ENCODE results near the gene TMEM231. TPM values are rescaled to one million over a fixed set of nuclear protein-coding genes. Genes with fewer than 3 reads are reported as not detected.

Gene TMEM231
- total and polyA plus RNA-seq, 7 experiments from 2014 or later, result 1.3 to 3.9 (median 2.7) TPM

DNA sequence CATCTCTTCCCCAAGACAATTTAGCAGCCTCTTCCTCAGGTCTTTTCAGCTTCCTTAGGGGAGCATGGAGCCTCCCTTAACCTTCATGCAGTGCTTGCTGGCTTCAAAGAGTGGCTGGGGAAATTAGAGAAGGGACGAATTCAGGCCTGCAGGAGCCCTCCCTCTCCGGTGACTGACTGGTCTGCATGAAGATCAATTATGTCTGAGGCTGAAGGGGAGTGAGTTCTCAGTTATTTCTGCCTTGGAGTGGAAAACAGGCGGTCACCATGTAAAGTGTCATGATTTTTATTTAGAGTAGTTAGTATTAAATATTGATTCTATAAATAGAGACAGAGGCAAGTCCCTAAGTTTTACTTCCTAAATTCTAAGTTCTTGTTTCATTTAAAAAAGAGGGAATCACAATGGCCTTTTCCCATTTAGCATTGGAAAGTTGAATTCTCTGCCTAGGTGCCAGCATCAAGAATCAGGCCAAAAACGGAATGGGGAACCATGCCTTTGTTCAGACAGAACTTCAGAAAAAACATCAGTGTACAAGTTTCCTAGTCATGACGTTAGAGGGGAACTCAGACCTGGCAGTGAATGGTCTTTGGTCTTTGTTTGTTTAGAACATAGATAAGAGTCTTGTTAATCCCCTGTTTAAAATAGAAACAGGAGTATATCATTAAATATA lies 14.5 kb upstream of the TMEM231 start:
- no peak for ATAC-seq
- H3K36me3 ChIP-seq (ENCODE audit: control insufficient read depth in 2 of 3, insufficient read depth in 3 of 3, low read length in 3 of 3), result peaks cover 20 to 75% (median 28%) of the 10 kb centered on the region in 3 experiments
- H3K4me3 ChIP-seq (ENCODE audit: low read length), result no peak overlapping the region
- no peaks in the 10 kb centered on the region for H3K9me3 ChIP-seq (ENCODE audit: control insufficient read depth in 2 of 3, low read length in 3 of 3)
- intact Hi-C loops (cut with micrococcal nuclease), result loop anchor here in 1 of 2 donors (10.0 kb wide), 1 partner anchor 194 kb away; no protein-coding TSS in a partner anchor
- no peaks in the 10 kb centered on the region for H3K27me3 Mint-ChIP-seq
- peak overlapping the region in 2 of 9 donors; percentile 14 to 49 for H3K27ac Mint-ChIP-seq
- peaks cover 27 to 66% (median 58%) of the 10 kb centered on the region in 7 donors for H3K4me1 Mint-ChIP-seq
- peaks cover 0 to 2% (median 0%) of the 10 kb centered on the region in 11 donors for H3K9me3 Mint-ChIP-seq
- no peaks in the 10 kb centered on the region for H3K27me3 ChIP-seq (ENCODE audit: control insufficient read depth in 2 of 2, insufficient read depth in 2 of 2, low read length in 2 of 2)
- no peak overlapping the region for H3K27ac ChIP-seq (ENCODE audit: low read depth, low read length)
- CTCF ChIA-PET, result interaction anchor here (0.8 kb wide), 1 partner anchor 53 kb away, joined by 6 read pairs; no protein-coding TSS in a partner anchor
- H3K36me3 Mint-ChIP-seq, result peaks cover 3 to 27% (median 7%) of the 10 kb centered on the region in 5 donors
- POLR2A ChIA-PET, result interaction anchor here (5.4 kb wide), 1 partner anchor 52 kb away, joined by 38 read pairs; the partner anchor contains the start of gene ADAT1
- H3K4me3 Mint-ChIP-seq, result peak overlapping the region in 2 of 10 donors; percentile 13 to 71
- no peak for DNase-seq
- H3K4me1 ChIP-seq (ENCODE audit: control insufficient read depth in 2 of 2, insufficient read depth in 2 of 2, low read length in 2 of 2), result peaks cover 20 to 27% of the 10 kb centered on the region in 2 donors

DNA sequence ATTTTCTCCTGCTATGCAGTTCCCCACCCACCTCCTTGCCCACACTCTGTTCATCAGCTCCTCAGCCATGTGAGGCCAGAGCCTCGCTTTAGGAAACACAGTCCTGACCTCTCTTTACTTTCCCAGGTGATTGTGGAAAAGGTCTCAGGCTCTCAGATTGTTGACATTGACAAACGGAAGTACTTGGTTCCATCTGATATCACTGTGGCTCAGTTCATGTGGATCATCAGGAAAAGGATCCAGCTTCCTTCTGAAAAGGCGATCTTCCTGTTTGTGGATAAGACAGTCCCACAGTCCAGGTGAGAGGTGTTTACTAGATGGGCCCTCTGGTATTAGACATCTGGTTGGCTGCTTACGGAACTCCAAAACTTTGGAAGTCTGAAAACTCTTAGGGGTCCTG lies 11.9 kb upstream of the TMEM231 start:
- DNase-seq, result no peak
- peaks cover 0 to 12% (median 4%) of the 10 kb centered on the region in 5 donors for H3K36me3 Mint-ChIP-seq
- H3K4me1 ChIP-seq (ENCODE audit: control insufficient read depth in 2 of 2, insufficient read depth in 2 of 2, low read length in 2 of 2), result peaks cover 20 to 27% of the 10 kb centered on the region in 2 donors

DNA sequence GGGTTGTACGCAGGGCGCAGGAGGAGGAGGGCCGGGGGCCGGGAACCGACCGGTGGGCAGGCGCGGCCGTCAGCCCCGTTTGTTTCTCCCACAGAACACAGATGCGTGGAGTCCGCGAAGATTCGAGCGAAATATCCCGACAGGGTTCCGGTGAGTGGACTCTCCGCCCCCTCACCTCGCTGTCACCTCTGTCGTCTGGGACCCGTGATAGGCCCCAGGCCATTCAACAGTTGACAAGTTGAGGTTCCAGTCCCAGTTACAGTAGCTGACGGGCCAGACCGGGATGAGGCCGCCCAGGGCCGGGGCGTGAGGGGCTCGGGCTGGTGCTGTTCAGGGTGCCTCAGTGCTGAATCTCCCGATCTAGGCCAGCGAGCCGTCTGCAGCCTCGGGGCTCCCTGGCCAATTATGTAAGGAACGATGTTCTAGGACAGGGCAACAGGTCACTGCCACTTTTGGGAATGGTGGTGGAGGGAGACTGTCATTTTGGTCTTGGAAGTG lies 10.8 kb upstream of the TMEM231 start:
- Histone ChIP-seq H3K4me1 (ENCODE audit: control insufficient read depth in 2 of 2, insufficient read depth in 2 of 2, low read length in 2 of 2) (peaks cover 20 to 27% of the 10 kb centered on the region in 2 donors), H3K36me3 (ENCODE audit: control insufficient read depth in 2 of 3, insufficient read depth in 3 of 3, low read length in 3 of 3) (peaks cover 10 to 42% (median 16%) of the 10 kb centered on the region in 3 experiments), H3K27ac (ENCODE audit: low read depth, low read length) (peak overlapping the region; percentile 90), H3K9me3 (ENCODE audit: control insufficient read depth in 2 of 3, low read length in 3 of 3) (no peaks in the 10 kb centered on the region), H3K27me3 (ENCODE audit: control insufficient read depth in 2 of 2, insufficient read depth in 2 of 2, low read length in 2 of 2) (no peaks in the 10 kb centered on the region), H3K4me3 (ENCODE audit: low read length) (peak overlapping the region; percentile 93)
- peak overlapping the region in 8 of 9 donors; percentile 55 to 93 (median 84) for H3K27ac Mint-ChIP-seq
- peaks cover 8 to 16% (median 13%) of the 10 kb centered on the region in 5 donors for H3K27me3 Mint-ChIP-seq
- peaks cover 0 to 2% (median 0%) of the 10 kb centered on the region in 11 donors for H3K9me3 Mint-ChIP-seq
- ChIA-PET CTCF (interaction anchor here (0.5 to 1.5 kb wide), 4 partner anchors 11 to 708 kb away, joined by 3 to 4 read pairs (median 3); partner anchors contain the start of gene TMEM231), POLR2A (interaction anchor here (0.7 to 5.4 kb wide), 11 partner anchors 9 to 133 kb away, joined by 3 to 45 read pairs (median 4); partner anchors contain the start of genes ADAT1, CFDP1, KARS1 and TERF2IP)
- ATAC-seq, result peak; percentile 1
- peak in 6 of 9 donors; percentile 8 to 40 (median 18) for DNase-seq
- H3K36me3 Mint-ChIP-seq, result peaks cover 0 to 12% (median 4%) of the 10 kb centered on the region in 5 donors
- peaks cover 25 to 52% (median 49%) of the 10 kb centered on the region in 7 donors for H3K4me1 Mint-ChIP-seq
- H3K4me3 Mint-ChIP-seq, result peak overlapping the region; percentile 86 to 100 (median 96)
- intact Hi-C loops (cut with micrococcal nuclease), result loop anchor here (1.0 to 10.0 kb wide), 14 partner anchors 11 to 1624 kb away; partner anchors contain the start of genes ADAT1 (in 2 of the 2), CFDP1 (in 2 of the 2), KARS1 (in 2 of the 2) and TERF2IP (in 2 of the 2)

More for the DNA sequence above, 11.9 kb upstream of the TMEM231 start:
- ChIA-PET POLR2A (interaction anchor here (0.7 to 5.4 kb wide), 7 partner anchors 8 to 1623 kb away, joined by 3 to 45 read pairs (median 4); partner anchors contain the start of genes ADAT1, KARS1, MON1B and TERF2IP), CTCF (no interaction called here)
- ATAC-seq, result no peak
- Mint-ChIP-seq H3K27me3 (peaks cover 8 to 10% (median 9%) of the 10 kb centered on the region in 5 donors), H3K27ac (peak overlapping the region in 8 of 9 donors; percentile 3 to 93 (median 74)), H3K4me1 (peaks cover 27 to 60% (median 50%) of the 10 kb centered on the region in 7 donors), H3K4me3 (peak overlapping the region; percentile 86 to 100 (median 96)), H3K9me3 (peaks cover 0 to 2% (median 0%) of the 10 kb centered on the region in 11 donors)
- H3K4me3 ChIP-seq (ENCODE audit: low read length), result no peak overlapping the region
- H3K36me3 ChIP-seq (ENCODE audit: control insufficient read depth in 2 of 3, insufficient read depth in 3 of 3, low read length in 3 of 3), result peaks cover 10 to 53% (median 24%) of the 10 kb centered on the region in 3 experiments
- no peaks in the 10 kb centered on the region for H3K9me3 ChIP-seq (ENCODE audit: control insufficient read depth in 2 of 3, low read length in 3 of 3)
- no peaks in the 10 kb centered on the region for H3K27me3 ChIP-seq (ENCODE audit: control insufficient read depth in 2 of 2, insufficient read depth in 2 of 2, low read length in 2 of 2)
- H3K27ac ChIP-seq (ENCODE audit: low read depth, low read length), result peak overlapping the region; percentile 24
- intact Hi-C loops (cut with micrococcal nuclease), result loop anchor here (5.0 to 10.0 kb wide), 4 partner anchors 371 to 903 kb away; partner anchors contain the start of genes RFWD3 (in 1 of the 2) and WDR59 (in 1 of the 2)

DNA sequence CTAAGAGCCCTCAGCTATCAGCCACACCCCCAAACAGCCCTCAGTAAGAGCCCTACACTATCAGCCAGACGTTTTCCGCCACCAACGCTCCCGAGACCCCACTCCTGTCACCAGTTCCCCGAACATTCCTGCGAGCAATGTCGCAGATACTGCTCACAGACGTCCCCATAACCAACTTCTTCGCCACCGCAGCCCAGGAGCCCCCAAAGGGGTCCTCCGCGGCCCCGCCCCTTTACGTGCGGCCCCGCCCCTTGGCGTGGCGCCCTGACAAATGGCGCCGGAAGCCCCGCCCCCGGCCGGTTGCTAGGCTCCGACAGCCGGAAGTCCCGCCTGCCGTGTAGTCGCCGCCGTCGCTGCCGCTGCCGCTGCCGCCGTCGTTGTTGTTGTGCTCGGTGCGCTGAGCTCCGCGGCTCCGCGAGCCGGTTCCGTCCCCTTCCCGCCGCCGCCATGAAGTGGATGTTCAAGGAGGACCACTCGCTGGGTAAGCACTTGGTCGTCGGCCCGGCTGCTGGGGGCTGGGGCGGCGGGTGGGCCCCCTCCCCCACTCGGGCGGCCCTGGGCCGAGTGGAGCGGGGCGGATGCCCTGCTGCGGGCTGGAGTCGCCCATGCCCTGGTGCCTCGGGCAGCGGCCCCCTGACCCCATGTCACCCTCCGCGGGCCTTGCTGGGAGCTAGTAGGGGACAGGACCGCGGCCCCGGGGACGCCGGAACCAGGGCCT lies 10.1 kb upstream of the TMEM231 start, which contains the start of gene GABARAPL2:
Gene GABARAPL2 (plus strand): TSS at position 340 of the 718 bp plus-strand sequence. CDS start 108 bp downstream, at position 448.
- Histone ChIP-seq H3K9me3 (ENCODE audit: control insufficient read depth in 2 of 3, low read length in 3 of 3) (no peaks in the 10 kb centered on the region), H3K4me3 (ENCODE audit: low read length) (peak within 1 kb of the TSS; percentile 93), H3K27ac (ENCODE audit: low read depth, low read length) (peak within 1 kb of the TSS; percentile 90), H3K27me3 (ENCODE audit: control insufficient read depth in 2 of 2, insufficient read depth in 2 of 2, low read length in 2 of 2) (no peaks in the 10 kb centered on the region), H3K36me3 (ENCODE audit: control insufficient read depth in 2 of 3, insufficient read depth in 3 of 3, low read length in 3 of 3) (peaks cover 10 to 37% (median 16%) of the 10 kb centered on the region in 3 experiments), H3K4me1 (ENCODE audit: control insufficient read depth in 2 of 2, insufficient read depth in 2 of 2, low read length in 2 of 2) (peaks cover 20 to 27% of the 10 kb centered on the region in 2 donors)
- Mint-ChIP-seq H3K4me3 (peak within 1 kb of the TSS; percentile 88 to 100 (median 96)), H3K36me3 (peaks cover 0 to 9% (median 4%) of the 10 kb centered on the region in 5 donors), H3K4me1 (peaks cover 25 to 50% (median 47%) of the 10 kb centered on the region in 7 donors), H3K27ac (peak within 1 kb of the TSS; percentile 79 to 100 (median 92)), H3K27me3 (peaks cover 8 to 16% (median 13%) of the 10 kb centered on the region in 5 donors), H3K9me3 (no peaks in the 10 kb centered on the region)
- intact Hi-C loops (cut with micrococcal nuclease), result loop anchor here (1.0 to 10.0 kb wide), 14 partner anchors 10 to 1625 kb away; partner anchors contain the start of genes ADAT1 (in 2 of the 2), CFDP1 (in 2 of the 2), KARS1 (in 2 of the 2) and TERF2IP (in 2 of the 2)
- POLR2A ChIA-PET, result interaction anchor here (0.7 to 5.4 kb wide), 12 partner anchors 9 to 132 kb away, joined by 3 to 45 read pairs (median 4); partner anchors contain the start of genes ADAT1, CFDP1, KARS1 and TERF2IP
- peak; percentile 90 for ATAC-seq
- DNase-seq, result peak; percentile 87 to 97 (median 92)
- CTCF ChIA-PET, result interaction anchor here (0.7 to 1.5 kb wide), 4 partner anchors 10 to 81 kb away, joined by 3 to 4 read pairs (median 3); partner anchors contain the start of gene TMEM231

DNA sequence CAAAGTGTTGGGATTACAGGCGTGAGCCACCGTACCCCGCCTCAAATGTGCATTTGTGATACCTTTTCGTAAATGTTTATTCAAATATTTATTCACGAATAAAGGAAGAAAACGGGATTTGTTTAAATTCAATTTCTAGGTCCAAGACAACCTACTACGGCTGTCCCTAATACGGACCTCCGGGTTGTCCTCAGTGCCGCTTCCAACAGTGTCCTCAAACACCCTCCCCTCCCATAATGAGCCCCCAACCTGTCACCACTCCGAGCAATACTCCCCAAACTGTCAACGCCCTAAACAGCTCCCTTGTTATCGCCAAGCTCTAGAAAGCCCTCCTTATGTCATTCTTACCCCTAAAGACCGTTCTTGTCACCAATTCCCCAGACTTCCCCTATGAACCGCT lies 9.6 kb upstream of the TMEM231 start:
- peak overlapping the region; percentile 90 for H3K27ac ChIP-seq (ENCODE audit: low read depth, low read length)
- H3K27ac Mint-ChIP-seq, result peak overlapping the region; percentile 79 to 100 (median 92)
- ChIA-PET CTCF (interaction anchor here (0.9 to 1.5 kb wide), 4 partner anchors 9 to 332 kb away, joined by 3 to 4 read pairs (median 4); partner anchors contain the start of gene TMEM231), POLR2A (interaction anchor here (0.8 to 5.4 kb wide), 9 partner anchors 9 to 132 kb away, joined by 3 to 45 read pairs (median 7); partner anchors contain the start of genes ADAT1, CFDP1, KARS1 and TERF2IP)
- no peaks in the 10 kb centered on the region for H3K9me3 ChIP-seq (ENCODE audit: control insufficient read depth in 2 of 3, low read length in 3 of 3)
- peaks cover 8 to 16% (median 13%) of the 10 kb centered on the region in 5 donors for H3K27me3 Mint-ChIP-seq
- peak overlapping the region; percentile 93 for H3K4me3 ChIP-seq (ENCODE audit: low read length)
- H3K27me3 ChIP-seq (ENCODE audit: control insufficient read depth in 2 of 2, insufficient read depth in 2 of 2, low read length in 2 of 2), result no peaks in the 10 kb centered on the region
- no peaks in the 10 kb centered on the region for H3K9me3 Mint-ChIP-seq
- H3K4me1 Mint-ChIP-seq, result peaks cover 25 to 48% (median 45%) of the 10 kb centered on the region in 7 donors
- no peak for DNase-seq
- peaks cover 20 to 27% of the 10 kb centered on the region in 2 donors for H3K4me1 ChIP-seq (ENCODE audit: control insufficient read depth in 2 of 2, insufficient read depth in 2 of 2, low read length in 2 of 2)
- intact Hi-C loops (cut with micrococcal nuclease), result loop anchor here (1.0 to 10.0 kb wide), 14 partner anchors 9 to 1626 kb away; partner anchors contain the start of genes ADAT1 (in 2 of the 2), CFDP1 (in 2 of the 2), KARS1 (in 2 of the 2) and TERF2IP (in 2 of the 2)
- peaks cover 0 to 8% (median 4%) of the 10 kb centered on the region in 5 donors for H3K36me3 Mint-ChIP-seq
- H3K4me3 Mint-ChIP-seq, result peak overlapping the region; percentile 88 to 100 (median 96)
- H3K36me3 ChIP-seq (ENCODE audit: control insufficient read depth in 2 of 3, insufficient read depth in 3 of 3, low read length in 3 of 3), result peaks cover 10 to 35% (median 16%) of the 10 kb centered on the region in 3 experiments
- no peak for ATAC-seq
